Hepatic stellate cell (primary cell): ENCODE data around the gene ZSWIM7.
A peak's percentile ranks its signal among the peaks of the same experiment; 100 is the strongest.
"Not testable (repeated sequence)": the region's sequence is repeated elsewhere in the genome, so short reads cannot be mapped to it uniquely, and the experiment has no call there.

Source experiments
- DNase-seq: peaks from one replicate; pipeline ENCODE4 v3.0.0; 2011; ENCODE audit warnings: low spot score

ZSWIM7 gene

GRCh38 chr17:15957206-15957605 is 42.3 kb downstream of the ZSWIM7 start:
- no peak for DNase-seq

- DNase-seq: no peak
Measured at GRCh38 chr17:15955793-15956541, 43.5 kb downstream of the ZSWIM7 start.

GRCh38 chr17:15954222-15954621 is 45.3 kb downstream of the ZSWIM7 start:
- peak; percentile 78 for DNase-seq

- no peak for DNase-seq
Measured at GRCh38 chr17:15952916-15953790, 46.4 kb downstream of the ZSWIM7 start.

GRCh38 chr17:15952048-15952532 is 47.4 kb downstream of the ZSWIM7 start:
- no peak for DNase-seq

GRCh38 chr17:15951368-15952047 is 48.0 kb downstream of the ZSWIM7 start:
- no peak for DNase-seq

- DNase-seq: no peak
Measured at GRCh38 chr17:15947976-15948752, 51.3 kb downstream of the ZSWIM7 start.

- no peak for DNase-seq
Measured at GRCh38 chr17:15947271-15947670, 52.2 kb downstream of the ZSWIM7 start.

GRCh38 chr17:15946611-15947120 is 52.8 kb downstream of the ZSWIM7 start:
- DNase-seq: no peak

- no peak for DNase-seq
Measured at GRCh38 chr17:15945527-15946191, 53.8 kb downstream of the ZSWIM7 start.

- DNase-seq: peak; percentile 81
Measured at GRCh38 chr17:15944759-15945526, 54.6 kb downstream of the ZSWIM7 start, which contains the start of gene ADORA2B. TSS of gene ADORA2B (plus strand) at chr17:15945130. CDS start at chr17:15945249, 119 bp downstream.

GRCh38 chr17:15943971-15944758 is 55.3 kb downstream of the ZSWIM7 start:
- DNase-seq: no peak

GRCh38 chr17:15942207-15942833 is 57.2 kb downstream of the ZSWIM7 start:
- DNase-seq: no peak

GRCh38 chr17:15941781-15942180 is 57.7 kb downstream of the ZSWIM7 start:
- DNase-seq: no peak

GRCh38 chr17:15936481-15936880 is 63.0 kb downstream of the ZSWIM7 start:
- DNase-seq: not testable (repeated sequence)

GRCh38 chr17:15935891-15936290 is 63.6 kb downstream of the ZSWIM7 start:
- no peak for DNase-seq

- no peak for DNase-seq
Measured at GRCh38 chr17:15934866-15935265, 64.6 kb downstream of the ZSWIM7 start.

- DNase-seq: no peak
Measured at GRCh38 chr17:15931394-15931793, 68.1 kb downstream of the ZSWIM7 start.

GRCh38 chr17:15930426-15930825 is 69.1 kb downstream of the ZSWIM7 start:
- no peak for DNase-seq
